ENCODE measurements around the gene PPP2R5A. TPM values are rescaled to one million over a fixed set of nuclear protein-coding genes. Genes with fewer than 3 reads are reported as not detected.

The PPP2R5A gene
- total RNA-seq: 68.1 TPM
- long read RNA-seq, transcript PPP2R5A-201 (13 exons, 3,128 nt): major isoform, 44 of 68 reads
- long read RNA-seq, partial matches to known transcripts: 12 of 68 reads
- long read RNA-seq, other reads (novel, unspliced or antisense): 12 of 68 reads

- DNase-seq (ENCODE audit: low spot score): peak; percentile 100
- intact Hi-C loops (cut with DNase I): loop anchor here (1.0 to 5.0 kb wide), 4 partner anchors 42 to 211 kb away; no protein-coding TSS in a partner anchor
Observed at GRCh38 chr1:212284744-212285684, at the start of gene PPP2R5A. PPP2R5A (plus strand) TSS chr1:212285410; CDS start chr1:212286111, 701 bp downstream.

- DNase-seq (ENCODE audit: low spot score): no peak
- intact Hi-C loops (cut with DNase I): loop anchor here (2.0 kb wide), 1 partner anchor 73 kb away; no protein-coding TSS in a partner anchor
Observed at GRCh38 chr1:212235857-212236256, 49.4 kb upstream of the PPP2R5A start.

- intact Hi-C loops (cut with DNase I): loop anchor here (2.0 kb wide), 1 partner anchor 74 kb away; no protein-coding TSS in a partner anchor
- no peak for DNase-seq (ENCODE audit: low spot score)
Observed at GRCh38 chr1:212236664-212237220, 48.5 kb upstream of the PPP2R5A start.

DNA sequence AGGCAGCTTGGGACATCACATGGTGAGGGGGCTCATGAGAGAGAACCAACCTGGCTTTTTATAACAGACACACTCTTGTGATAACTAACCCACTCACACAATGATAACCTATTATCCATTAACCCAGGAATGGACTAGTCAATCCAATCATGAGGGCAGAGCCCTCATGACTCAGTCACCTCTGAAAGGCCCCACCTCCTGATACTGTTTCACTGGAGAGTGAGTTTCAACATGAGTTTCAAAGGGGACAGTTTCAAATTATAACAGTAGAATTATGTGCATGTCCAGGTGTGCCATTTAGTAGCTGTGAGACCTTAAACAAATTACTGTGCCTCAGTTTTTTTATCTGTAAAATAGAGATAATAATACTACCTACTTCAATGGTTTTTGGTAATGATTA is 47.6 kb upstream of the PPP2R5A start:
- intact Hi-C loops (cut with DNase I): loop anchor here (2.0 kb wide), 1 partner anchor 75 kb away; no protein-coding TSS in a partner anchor
- DNase-seq (ENCODE audit: low spot score): no peak

DNA sequence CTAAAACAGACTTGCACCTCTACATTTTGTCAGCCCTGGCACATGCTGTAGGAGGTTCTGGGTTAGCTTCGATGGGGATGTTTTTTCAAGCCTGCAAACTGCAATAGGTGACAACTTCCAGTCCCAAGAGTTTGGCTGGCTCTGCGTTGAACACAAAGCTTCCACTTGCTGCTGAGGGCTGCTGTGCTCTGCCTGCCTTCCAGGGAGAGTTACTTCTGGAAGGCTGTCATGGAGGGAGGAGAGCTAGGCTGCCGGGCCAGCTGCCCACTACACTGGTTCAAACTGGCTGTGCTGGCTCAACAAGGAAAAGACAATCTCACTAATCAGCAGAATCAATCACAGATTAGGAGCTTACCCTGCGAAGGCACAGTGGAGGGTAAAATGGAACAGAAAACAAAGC is 46.7 kb upstream of the PPP2R5A start:
- intact Hi-C loops (cut with DNase I): no loop called here
- no peak for DNase-seq (ENCODE audit: low spot score)

GRCh38 chr1:212241501-212241900 is 43.7 kb upstream of the PPP2R5A start:
- no peak for DNase-seq (ENCODE audit: low spot score)
- intact Hi-C loops (cut with DNase I): no loop called here

DNA sequence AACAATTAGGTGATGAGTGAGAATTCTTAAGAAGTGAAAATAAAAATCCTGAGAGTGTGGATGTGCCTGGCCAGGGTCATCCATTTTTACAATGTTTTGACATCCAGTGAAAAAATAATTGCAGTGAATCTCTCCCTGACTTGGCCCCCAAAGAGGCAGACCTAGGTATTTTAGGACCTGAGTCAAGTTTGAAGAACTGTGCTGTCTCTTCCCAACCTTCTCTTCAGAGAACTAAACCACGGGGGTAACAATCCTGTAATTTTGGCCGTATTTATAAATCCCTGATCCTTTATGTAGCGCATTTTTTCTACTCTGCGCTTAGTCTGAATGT is 43.3 kb upstream of the PPP2R5A start:
- intact Hi-C loops (cut with DNase I): loop anchor here (2.0 kb wide), 1 partner anchor 43 kb away; the partner anchor contains the start of gene PPP2R5A
- DNase-seq (ENCODE audit: low spot score): no peak

GRCh38 chr1:212242288-212242984 is 42.8 kb upstream of the PPP2R5A start:
- intact Hi-C loops (cut with DNase I): loop anchor here (2.0 kb wide), 1 partner anchor 42 kb away; the partner anchor contains the start of gene PPP2R5A
- no peak for DNase-seq (ENCODE audit: low spot score)

GRCh38 chr1:212242985-212243308 is 42.3 kb upstream of the PPP2R5A start:
- intact Hi-C loops (cut with DNase I): loop anchor here (2.0 kb wide), 1 partner anchor 42 kb away; the partner anchor contains the start of gene PPP2R5A
- no peak for DNase-seq (ENCODE audit: low spot score)

DNA sequence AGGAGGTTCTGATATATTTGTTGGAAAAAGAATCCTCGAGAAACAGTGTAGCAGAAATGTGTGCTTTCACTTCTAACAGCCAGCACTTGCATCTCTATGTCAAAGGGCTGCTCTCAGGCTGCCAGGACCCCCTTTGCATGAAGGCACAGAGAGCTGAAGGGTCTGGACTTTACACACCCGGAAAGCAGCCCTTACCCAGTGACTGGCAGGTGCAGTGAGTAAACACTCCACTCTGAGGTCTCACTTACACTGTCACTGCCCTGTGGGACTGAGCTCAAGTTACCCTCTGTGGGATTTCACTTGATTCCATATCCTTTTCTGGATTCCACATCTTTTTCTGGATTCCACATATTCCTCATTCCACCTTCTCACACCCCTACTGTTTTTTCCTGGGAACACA is 40.8 kb upstream of the PPP2R5A start:
- no peak for DNase-seq (ENCODE audit: low spot score)
- intact Hi-C loops (cut with DNase I): no loop called here

- intact Hi-C loops (cut with DNase I): no loop called here
- no peak for DNase-seq (ENCODE audit: low spot score)
Observed at GRCh38 chr1:212247179-212247721, 38.0 kb upstream of the PPP2R5A start.

- no peak for DNase-seq (ENCODE audit: low spot score)
- intact Hi-C loops (cut with DNase I): no loop called here
Observed at GRCh38 chr1:212247988-212248387, 37.2 kb upstream of the PPP2R5A start.

DNA sequence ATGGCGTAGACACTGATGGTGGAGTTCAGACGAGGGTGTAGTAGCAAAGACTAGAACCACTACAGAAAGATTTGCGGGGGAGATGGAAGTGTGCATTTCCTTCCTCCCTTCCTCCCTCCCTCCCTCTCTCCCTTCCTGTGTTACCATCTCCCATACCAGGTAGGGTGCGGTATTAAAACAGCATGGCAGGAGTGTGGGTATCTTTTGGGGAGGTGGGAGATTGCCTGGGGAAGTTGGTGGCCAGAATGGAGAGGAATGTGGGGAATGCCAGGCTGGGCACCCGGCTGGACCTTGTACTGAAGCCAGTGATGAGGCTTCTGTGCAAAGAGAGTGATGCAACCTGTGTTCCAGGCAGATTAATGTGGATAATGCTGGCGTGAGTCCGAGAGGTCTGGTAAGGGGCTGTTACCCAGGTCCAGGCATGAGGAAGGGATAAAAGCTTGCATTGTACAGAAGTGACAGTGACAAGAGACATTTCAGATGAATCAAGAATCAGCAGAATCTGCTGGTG is 30.3 kb upstream of the PPP2R5A start:
- DNase-seq (ENCODE audit: low spot score): no peak
- intact Hi-C loops (cut with DNase I): no loop called here

DNA sequence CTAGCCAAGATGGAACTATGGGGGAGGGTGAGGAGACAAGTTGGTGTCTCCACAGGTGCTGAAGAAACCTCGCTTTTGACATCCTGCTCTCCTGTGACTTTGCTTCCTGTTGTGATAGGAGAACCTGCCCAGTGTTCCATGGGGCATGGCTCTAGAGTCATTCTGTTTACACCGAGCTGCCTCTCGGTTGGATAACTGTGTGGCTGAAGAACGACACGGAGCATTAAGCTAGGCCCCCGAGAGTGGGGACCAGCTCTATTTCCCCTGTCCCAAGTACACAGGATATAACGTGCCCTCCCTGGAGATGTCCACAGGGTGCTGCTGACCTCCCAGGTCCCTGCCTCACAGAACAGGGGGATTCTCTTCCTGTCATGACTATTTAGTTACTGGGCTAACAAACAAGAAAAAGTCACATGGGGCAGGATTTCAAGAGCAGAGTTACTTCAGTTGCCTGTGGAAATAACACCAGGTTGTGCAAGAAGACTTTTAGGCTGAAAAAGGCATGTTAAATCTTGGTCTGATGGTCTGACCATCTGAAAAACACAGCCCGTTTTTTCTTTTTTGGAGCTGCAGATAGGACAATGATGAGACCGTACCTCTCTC is 29.4 kb upstream of the PPP2R5A start:
- no peak for DNase-seq (ENCODE audit: low spot score)
- intact Hi-C loops (cut with DNase I): no loop called here

GRCh38 chr1:212256369-212256768 is 28.8 kb upstream of the PPP2R5A start:
- DNase-seq (ENCODE audit: low spot score): no peak
- intact Hi-C loops (cut with DNase I): no loop called here

DNA sequence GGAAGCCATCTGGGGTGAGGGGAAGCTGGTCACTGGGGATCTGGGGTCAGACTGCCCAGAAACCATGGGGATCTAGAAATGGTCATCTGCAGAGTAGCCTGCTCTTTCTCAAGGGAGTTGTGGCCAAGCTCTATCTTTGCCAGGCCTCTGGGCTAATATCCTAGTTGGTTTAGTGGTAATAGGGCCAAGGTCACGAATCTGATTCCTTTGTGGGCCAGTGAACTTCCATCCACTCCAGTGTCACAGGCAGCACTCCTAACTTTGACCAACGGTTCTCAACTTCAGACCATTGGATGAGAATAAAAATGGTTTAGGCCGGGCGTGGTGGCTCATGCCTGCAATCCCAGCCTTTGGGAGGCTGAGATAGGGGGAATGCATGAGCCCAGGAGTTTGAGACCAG is 28.1 kb upstream of the PPP2R5A start:
- intact Hi-C loops (cut with DNase I): no loop called here

GRCh38 chr1:212259693-212260480 is 25.3 kb upstream of the PPP2R5A start:
- intact Hi-C loops (cut with DNase I): no loop called here
- DNase-seq (ENCODE audit: low spot score): no peak

More for the DNA sequence above, 28.1 kb upstream of the PPP2R5A start:
- no peak for DNase-seq (ENCODE audit: low spot score)
